ENCODE measurements around the gene CHST13. TPM values are rescaled to one million over a fixed set of nuclear protein-coding genes. Genes with fewer than 3 reads are reported as not detected.

The CHST13 gene
- total RNA-seq, 4 donors from 2014 or later, result 0.32 TPM; not detected in 3

- intact Hi-C loops (cut with DNase I; ENCODE audit: low total_unique reads), result no loop called here
- no peak overlapping the region for H3K4me3 ChIP-seq (ENCODE audit: low read depth, poor library complexity, severe bottlenecking)
- no peak for DNase-seq (ENCODE audit: low spot score in 2 of 2)
- TF ChIP-seq CTCF (IDR thresholded peaks at IDR 0.05) (no peak), POLR2A (IDR thresholded peaks at IDR 0.05) (no peak)
- 85 to 88% methylated on average over 8 of the region's 8 CpGs for WGBS, 2 donors
These were observed 38.6 kb upstream of the CHST13 start for GRCh38 chr3:126485176-126485897.

GRCh38 chr3:126485956-126486355 lies 38.0 kb upstream of the CHST13 start:
- no peak overlapping the region for H3K4me3 ChIP-seq (ENCODE audit: low read depth, poor library complexity, severe bottlenecking)
- WGBS, 2 donors, result 94 to 97% methylated on average over 9 of the region's 9 CpGs
- intact Hi-C loops (cut with DNase I; ENCODE audit: low total_unique reads), result no loop called here
- no peak for DNase-seq (ENCODE audit: low spot score in 2 of 2)
- TF ChIP-seq POLR2A (IDR thresholded peaks at IDR 0.05) (no peak), CTCF (IDR thresholded peaks at IDR 0.05) (no peak)

- intact Hi-C loops (cut with DNase I; ENCODE audit: low total_unique reads), result no loop called here
- H3K4me3 ChIP-seq (ENCODE audit: low read depth, poor library complexity, severe bottlenecking), result no peak overlapping the region
- DNase-seq (ENCODE audit: low spot score in 2 of 2), result no peak
- no peak for TF ChIP-seq POLR2A (IDR thresholded peaks at IDR 0.05)
- 57 to 64% methylated on average over 14 of the region's 14 CpGs for WGBS, 2 donors
These were observed 37.6 kb upstream of the CHST13 start for GRCh38 chr3:126486360-126486847.

GRCh38 chr3:126487151-126487771 lies 36.7 kb upstream of the CHST13 start:
- 49 to 54% methylated on average over 13 to 17 of the region's 17 CpGs for WGBS, 2 donors
- TF ChIP-seq POLR2A (IDR thresholded peaks at IDR 0.05) (no peak), CTCF (IDR thresholded peaks at IDR 0.05) (no peak)
- no peak for DNase-seq (ENCODE audit: low spot score in 2 of 2)
- H3K4me3 ChIP-seq (ENCODE audit: low read depth, poor library complexity, severe bottlenecking), result no peak overlapping the region
- intact Hi-C loops (cut with DNase I; ENCODE audit: low total_unique reads), result no loop called here

GRCh38 chr3:126488185-126488584 lies 35.8 kb upstream of the CHST13 start:
- intact Hi-C loops (cut with DNase I; ENCODE audit: low total_unique reads), result no loop called here
- TF ChIP-seq CTCF (IDR thresholded peaks at IDR 0.05), result no peak
- no peak for TF ChIP-seq POLR2A (IDR thresholded peaks at IDR 0.05)
- no peak overlapping the region for H3K4me3 ChIP-seq (ENCODE audit: low read depth, poor library complexity, severe bottlenecking)
- DNase-seq (ENCODE audit: low spot score in 2 of 2), result no peak
- 90 to 93% methylated on average over 14 of the region's 14 CpGs for WGBS, 2 donors

- TF ChIP-seq POLR2A (IDR thresholded peaks at IDR 0.05), result no peak
- TF ChIP-seq CTCF (IDR thresholded peaks at IDR 0.05), result no peak
- H3K4me3 ChIP-seq (ENCODE audit: low read depth, poor library complexity, severe bottlenecking), result no peak overlapping the region
- no peak for DNase-seq (ENCODE audit: low spot score in 2 of 2)
- 93 to 94% methylated on average over 16 of the region's 16 CpGs for WGBS, 2 donors
- intact Hi-C loops (cut with DNase I; ENCODE audit: low total_unique reads), result no loop called here
These were observed 34.9 kb upstream of the CHST13 start for GRCh38 chr3:126488886-126489569.

Measured in lower leg skin (tissue), 4 donors.